GM12878 (cell line): ENCODE data around the gene ABCF1. TPM values are rescaled to one million over a fixed set of nuclear protein-coding genes. Genes with fewer than 3 reads are reported as not detected.

Experiments used
- ATAC-seq: fragments of 200-7000 bp; cut with Tn5 transposase; 3 replicates; pipeline ENCODE4 v1.9.1; 2020; ENCODE audit warnings: mild to moderate bottlenecking, moderate library complexity
- BruUV-seq: library from RNA; stranded (reverse); fragments of 400-500 nt; replicated peaks from 2 replicates; lab custom pipeline; 2021; lab: Mats Ljungman, UMichigan
- CTCF ChIA-PET: fragments of 300-600 bp; sonication (Branson Sonifier 250); formaldehyde crosslinking; extraction: SDS; loops from one replicate; lab custom pipeline; 2021; ENCODE audit warnings: inconsistent platforms; lab: Yijun Ruan, JAX
- POLR2A ChIA-PET: fragments of 350-600 bp; formaldehyde crosslinking; extraction: SDS; loops from one replicate; lab custom pipeline; 2021; ENCODE audit warnings: inconsistent platforms; lab: Charles Lee
- RAD21 ChIA-PET: fragments of 300-600 bp; sonication (Branson Sonifier 250); formaldehyde crosslinking; loops from one replicate; lab custom pipeline; 2023; ENCODE audit warnings: antibody characterized with exemption; ENCODE audit not compliant: unreplicated experiment; lab: Charles Lee
- SMC1A ChIA-PET: fragments of 300-600 bp; sonication (Branson Sonifier 250); formaldehyde crosslinking; loops from one replicate; lab custom pipeline; 2023; ENCODE audit not compliant: unreplicated experiment, uncharacterized antibody; lab: Charles Lee
- DNase-seq: peaks from one replicate; pipeline ENCODE4 v3.0.0-alpha.2; 2011; ENCODE audit warnings: low read depth, low spot score
- FAIRE-seq: peaks from 3 replicates; lab custom pipeline; 2011; peaks lifted over from hg19 to GRCh38; lab: Jason Lieb, UNC
- H2AFZ ChIP-seq: 2 replicates; pipeline ENCODE4 v1.6.0; 2011; ENCODE audit warnings: low read depth, low read length, control low read depth; ENCODE audit not compliant: control insufficient read depth
- H3K27ac ChIP-seq: 2 replicates; pipeline ENCODE4 v1.5.1; 2011; ENCODE audit warnings: control low read depth; ENCODE audit not compliant: control insufficient read depth, insufficient read depth
- H3K27me3 ChIP-seq, 2 experiments: replicated peaks in 1 of 2; 2 replicates each; pipeline versions ENCODE4 v1.6.0 to v1.6.1; 2011; ENCODE audit warnings: low read length in 1 of 2; ENCODE audit not compliant: control insufficient read depth in 2 of 2, insufficient read depth in 2 of 2
- H3K36me3 ChIP-seq, 2 experiments: 2 replicates each; pipeline ENCODE4 v1.5.1; 2011; ENCODE audit warnings: low read length in 1 of 2; ENCODE audit not compliant: control insufficient read depth in 2 of 2, insufficient read depth in 2 of 2
- H3K4me1 ChIP-seq: 2 replicates; pipeline ENCODE4 v1.6.1; 2011; ENCODE audit warnings: mild to moderate bottlenecking, low read length, moderate library complexity, mixed read lengths; ENCODE audit not compliant: control insufficient read depth, insufficient read depth
- H3K4me2 ChIP-seq: 2 replicates; pipeline ENCODE4 v1.6.0; 2011; ENCODE audit warnings: control low read depth; ENCODE audit not compliant: control insufficient read depth, insufficient read depth
- H3K4me3 ChIP-seq: fragments of 200-600 bp; sonication (generic); 2 replicates; pipeline ENCODE4 v1.5.1; 2016
- H3K79me2 ChIP-seq: 2 replicates; pipeline ENCODE4 v1.6.0; 2011; ENCODE audit warnings: low read length; ENCODE audit not compliant: control insufficient read depth, insufficient read depth
- H3K9ac ChIP-seq: 2 replicates; pipeline ENCODE4 v1.8.0; 2011; ENCODE audit warnings: low read length, control low read depth, mixed read lengths; ENCODE audit not compliant: control insufficient read depth, insufficient read depth
- H3K9me3 ChIP-seq: replicated peaks from 3 replicates; pipeline ENCODE4 v1.5.1; 2011; ENCODE audit warnings: mild to moderate bottlenecking, low read length; ENCODE audit not compliant: control insufficient read depth, insufficient read depth
- H4K20me1 ChIP-seq: 2 replicates; pipeline ENCODE4 v1.6.0; 2011; ENCODE audit not compliant: control insufficient read depth, insufficient read depth
- CBFB ChIP-seq: IDR thresholded peaks from 2 replicates; pipeline ENCODE4 v1.6.1; 2016; ENCODE audit warnings: antibody characterized with exemption, low read depth
- CHD4 ChIP-seq: fragments of 200-600 bp; sonication (generic); IDR thresholded peaks from 2 replicates; pipeline ENCODE4 v1.6.1; 2016; ENCODE audit warnings: mild to moderate bottlenecking
- FOXM1 ChIP-seq: IDR thresholded peaks from 2 replicates; pipeline ENCODE4 v1.6.1; 2012; ENCODE audit warnings: low read depth, mild to moderate bottlenecking, inconsistent platforms, low read length, moderate library complexity
- NFYA ChIP-seq: IDR thresholded peaks from 2 replicates; pipeline ENCODE4 v1.6.1; 2011; ENCODE audit warnings: low read depth, mild to moderate bottlenecking, low read length, improper control_type of control experiment, borderline replicate concordance
- WGBS: methylation state at CpG from one replicate; pipeline ENCODE4 v1.1.6; 2016; ENCODE audit warnings: low lambda C conversion rate; ENCODE audit not compliant: insufficient replicate concordance, insufficient coverage; ENCODE audit errors: missing lambda C conversion rate; 5-methylcytosine and 5-hydroxymethylcytosine counted together
- in situ Hi-C: fragments of 300-500 bp; cut with MboI; formaldehyde crosslinking; loops from 9 replicates; pipeline ENCODE4 v1.14.3; 2018; ENCODE audit warnings: mixed read lengths
- intact Hi-C: fragments of 100-400 bp; cut with micrococcal nuclease; formaldehyde crosslinking; loops from one replicate; pipeline ENCODE4 v1.14.2; 2022; ENCODE audit not compliant: unreplicated experiment
- polyA plus RNA-seq, 11 experiments: library from polyadenylated mRNA; depleted of rRNA in 4 of 11; unstranded in 6 of 11; stranded (reverse) in 5 of 11; fragments of >200 nt; fragmentation: Nextera tagmentation in 4 of 11; fragmentation: Illumina TruSeq in 1 of 11; extraction: Ambion mirVana in 4 of 11; extraction: Trizol in 1 of 11; gene quantifications; 1 replicate in 1 of 11; 2 replicates in 10 of 11; pipeline versions ENCODE4 v1.2.1 to v1.2.3, GENCODE V29; 2011 to 2016; ENCODE audit warnings: inconsistent platforms in 2 of 11, missing spikeins in 2 of 11, low read depth in 1 of 11
- total RNA-seq, 4 experiments: library from RNA; depleted of rRNA in 3 of 4; stranded (reverse); fragments of >200 nt in 3 of 4; fragmentation: Illumina TruSeq in 1 of 4; extraction: Trizol in 1 of 4; gene quantifications; 2 replicates each; pipeline versions ENCODE4 v1.2.1 to v1.2.3, GENCODE V29; 2013 to 2021
- TF ChIP-seq, protein P1 (sequence below): IDR thresholded peaks from 2 replicates; pipeline ENCODE4 v1.6.1; 2012; ENCODE audit warnings: low read length, inconsistent platforms

Gene ABCF1
- total and polyA plus RNA-seq, 10 of the 15 experiments (the other 5 are each of a cell fraction or from before 2014, with no cell fraction given): 21.3 to 79.6 (median 55.9) TPM

DNA sequence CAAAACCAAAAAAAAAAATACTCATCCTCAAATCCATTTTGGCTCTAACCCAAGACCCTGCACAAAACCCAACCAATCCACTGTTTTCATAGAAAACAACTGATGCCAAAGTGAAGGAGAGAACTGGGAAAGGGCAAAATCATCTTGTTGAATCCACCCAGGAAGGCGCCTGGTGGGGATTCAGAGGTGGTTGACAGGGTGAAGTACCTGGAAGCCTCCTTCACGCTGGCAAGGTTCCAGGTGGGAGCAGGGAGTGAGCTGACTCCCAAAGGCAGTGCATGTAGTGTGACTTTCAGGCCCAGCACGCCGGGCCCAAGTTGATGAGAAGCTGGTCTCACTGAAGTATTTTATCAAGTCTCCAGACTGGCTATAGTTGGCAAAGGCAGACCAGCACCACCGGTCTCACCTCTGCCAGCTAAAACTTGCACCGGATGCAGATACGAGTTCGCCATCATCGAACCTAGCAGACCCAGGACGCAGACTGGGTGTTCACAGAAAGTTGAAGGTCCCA is 29.3 kb downstream of the ABCF1 start (continued):
- no peak for TF ChIP-seq CHD4

DNA sequence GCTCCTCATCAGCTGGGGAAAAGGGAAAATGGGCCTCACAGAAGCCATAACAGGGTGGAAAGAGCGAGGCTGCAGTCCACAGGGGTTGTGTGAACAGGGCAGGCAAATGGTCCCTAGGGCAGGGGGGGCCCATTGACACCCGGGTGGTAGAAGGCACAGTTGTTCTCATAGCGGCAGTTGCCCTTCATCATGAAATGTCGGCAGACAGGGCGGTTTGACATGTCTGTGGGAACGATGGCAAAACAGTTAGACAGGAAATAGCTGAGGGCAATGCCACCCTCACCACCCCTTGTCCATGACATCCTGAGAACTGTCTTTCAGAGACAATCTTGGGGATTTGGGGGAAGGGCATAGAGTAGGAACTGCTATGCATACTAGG is 30.2 kb downstream of the ABCF1 start:
- Histone ChIP-seq H3K9me3 (no peaks in the 10 kb centered on the region), H4K20me1 (peaks cover 3% of the 10 kb centered on the region; the same call in 1 of the 2 replicates), H3K4me3 (no peak overlapping the region), H3K4me1 (no peaks in the 10 kb centered on the region; the same call in 1 of the 2 replicates), H3K36me3 (peaks cover 26 to 37% of the 10 kb centered on the region in 2 experiments), H3K4me2 (no peak overlapping the region), H3K9ac (no peak overlapping the region), H3K27me3 (no peaks in the 10 kb centered on the region), H3K79me2 (no peaks in the 10 kb centered on the region), H2AFZ (no peak overlapping the region), H3K27ac (no peak overlapping the region)
- no TSS peak for BruUV-seq
- WGBS: 91% methylated on average over 6 of the region's 6 CpGs
- SMC1A ChIA-PET: interaction anchor here (0.8 to 3.5 kb wide), 6 partner anchors 9 to 283 kb away, joined by 3 to 16 read pairs (median 4); partner anchors contain the start of gene DDR1
- POLR2A ChIA-PET: interaction anchor here (2.5 kb wide), 1 partner anchor 11 kb away, joined by 10 read pairs; no protein-coding TSS in a partner anchor
- CTCF ChIA-PET: interaction anchor here (1.2 to 10.3 kb wide), 4 partner anchors 10 to 130 kb away, joined by 5 to 188 read pairs (median 64); no protein-coding TSS in a partner anchor
- ATAC-seq: no peak
- RAD21 ChIA-PET: no interaction called here
- TF ChIP-seq NFYA (no peak), CHD4 (no peak), CBFB (no peak), FOXM1 (no peak)
- TF ChIP-seq, protein P1, sequence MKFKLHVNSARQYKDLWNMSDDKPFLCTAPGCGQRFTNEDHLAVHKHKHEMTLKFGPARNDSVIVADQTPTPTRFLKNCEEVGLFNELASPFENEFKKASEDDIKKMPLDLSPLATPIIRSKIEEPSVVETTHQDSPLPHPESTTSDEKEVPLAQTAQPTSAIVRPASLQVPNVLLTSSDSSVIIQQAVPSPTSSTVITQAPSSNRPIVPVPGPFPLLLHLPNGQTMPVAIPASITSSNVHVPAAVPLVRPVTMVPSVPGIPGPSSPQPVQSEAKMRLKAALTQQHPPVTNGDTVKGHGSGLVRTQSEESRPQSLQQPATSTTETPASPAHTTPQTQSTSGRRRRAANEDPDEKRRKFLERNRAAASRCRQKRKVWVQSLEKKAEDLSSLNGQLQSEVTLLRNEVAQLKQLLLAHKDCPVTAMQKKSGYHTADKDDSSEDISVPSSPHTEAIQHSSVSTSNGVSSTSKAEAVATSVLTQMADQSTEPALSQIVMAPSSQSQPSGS: no peak
- no peak for FAIRE-seq
- no peak for DNase-seq
- in situ Hi-C loops (no loop called here), intact Hi-C loops (no loop called here)
